ENCODE results near the gene PLCL1.
"Not testable (repeated sequence)": the region's sequence is repeated elsewhere in the genome, so short reads cannot be mapped to it uniquely, and the experiment has no call there.

Gene PLCL1

GRCh38 chr2:197810016-197810415 lies 5.6 kb downstream of the PLCL1 start:
- no peak for DNase-seq (ENCODE audit: low spot score)

GRCh38 chr2:197810491-197810890 lies 6.1 kb downstream of the PLCL1 start:
- DNase-seq (ENCODE audit: low spot score) = no peak

GRCh38 chr2:197813093-197813787 lies 8.8 kb downstream of the PLCL1 start:
- DNase-seq (ENCODE audit: low spot score) = no peak

GRCh38 chr2:197814526-197814925 lies 10.1 kb downstream of the PLCL1 start:
- no peak for DNase-seq (ENCODE audit: low spot score)

GRCh38 chr2:197821550-197822289 lies 17.3 kb downstream of the PLCL1 start:
- no peak for DNase-seq (ENCODE audit: low spot score)

GRCh38 chr2:197822333-197822732 lies 17.9 kb downstream of the PLCL1 start:
- DNase-seq (ENCODE audit: low spot score) = no peak

GRCh38 chr2:197827618-197828017 lies 23.2 kb downstream of the PLCL1 start:
- no peak for DNase-seq (ENCODE audit: low spot score)

- no peak for DNase-seq (ENCODE audit: low spot score)
These were observed 24.2 kb downstream of the PLCL1 start for GRCh38 chr2:197828464-197829135.

- DNase-seq (ENCODE audit: low spot score) = not testable (repeated sequence)
These were observed 30.4 kb downstream of the PLCL1 start for GRCh38 chr2:197834771-197835170.

- no peak for DNase-seq (ENCODE audit: low spot score)
These were observed 30.9 kb downstream of the PLCL1 start for GRCh38 chr2:197835293-197835692.

- DNase-seq (ENCODE audit: low spot score) = no peak
These were observed 33.6 kb downstream of the PLCL1 start for GRCh38 chr2:197838036-197838435.

- no peak for DNase-seq (ENCODE audit: low spot score)
These were observed 34.2 kb downstream of the PLCL1 start for GRCh38 chr2:197838579-197838978.

GRCh38 chr2:197839327-197839726 lies 34.9 kb downstream of the PLCL1 start:
- no peak for DNase-seq (ENCODE audit: low spot score)

- DNase-seq (ENCODE audit: low spot score) = no peak
These were observed 35.5 kb downstream of the PLCL1 start for GRCh38 chr2:197839856-197840255.

- no peak for DNase-seq (ENCODE audit: low spot score)
These were observed 41.7 kb downstream of the PLCL1 start for GRCh38 chr2:197846128-197846527.

GRCh38 chr2:197846777-197847176 lies 42.4 kb downstream of the PLCL1 start:
- no peak for DNase-seq (ENCODE audit: low spot score)

- DNase-seq (ENCODE audit: low spot score) = no peak
These were observed 43.4 kb downstream of the PLCL1 start for GRCh38 chr2:197847651-197848401.

- DNase-seq (ENCODE audit: low spot score) = no peak
These were observed 44.2 kb downstream of the PLCL1 start for GRCh38 chr2:197848602-197849001.

- DNase-seq (ENCODE audit: low spot score) = no peak
These were observed 46.6 kb downstream of the PLCL1 start for GRCh38 chr2:197850882-197851450.

GRCh38 chr2:197851451-197851850 lies 47.1 kb downstream of the PLCL1 start:
- DNase-seq (ENCODE audit: low spot score) = no peak

GRCh38 chr2:197852108-197852507 lies 47.7 kb downstream of the PLCL1 start:
- no peak for DNase-seq (ENCODE audit: low spot score)

- DNase-seq (ENCODE audit: low spot score) = no peak
These were observed 49.2 kb downstream of the PLCL1 start for GRCh38 chr2:197853549-197853948.

All from hematopoietic multipotent progenitor cell treated with erythropoietin and hydrocortisone succinate and interleukin-3 and kit ligand, for 17 days (in vitro differentiated cells).